HG02571 (cell line): Measurements from ENCODE around the gene RNU5D-1.
"Not testable (repeated sequence)": the region's sequence is repeated elsewhere in the genome, so short reads cannot be mapped to it uniquely, and the experiment has no call there.

Experiments
- ATAC-seq: cut with Tn5 transposase; IDR thresholded peaks from one replicate; pipeline ENCODE4 v1.9.1; 2021; ENCODE audit warnings: mild to moderate bottlenecking, moderate library complexity; ENCODE audit not compliant: unreplicated experiment

RNU5D-1 gene

GRCh38 chr1:44701141-44701573 lies 29.8 kb downstream of the RNU5D-1 start:
- ATAC-seq: no peak

GRCh38 chr1:44700573-44700972 lies 30.4 kb downstream of the RNU5D-1 start:
- no peak for ATAC-seq

- ATAC-seq: not testable (repeated sequence)
Observed at GRCh38 chr1:44699375-44699774, 31.6 kb downstream of the RNU5D-1 start.

GRCh38 chr1:44698138-44698537 lies 32.8 kb downstream of the RNU5D-1 start:
- no peak for ATAC-seq

- ATAC-seq: no peak
Observed at GRCh38 chr1:44696789-44697345, 34.1 kb downstream of the RNU5D-1 start.

GRCh38 chr1:44696101-44696500 lies 34.9 kb downstream of the RNU5D-1 start:
- ATAC-seq: no peak

GRCh38 chr1:44695671-44696070 lies 35.3 kb downstream of the RNU5D-1 start:
- ATAC-seq: no peak

GRCh38 chr1:44694863-44695478 lies 36.0 kb downstream of the RNU5D-1 start:
- peak; percentile 71 for ATAC-seq

GRCh38 chr1:44693900-44694299 lies 37.1 kb downstream of the RNU5D-1 start:
- ATAC-seq: no peak

GRCh38 chr1:44693159-44693558 lies 37.8 kb downstream of the RNU5D-1 start:
- ATAC-seq: no peak

GRCh38 chr1:44689447-44689765 lies 41.6 kb downstream of the RNU5D-1 start:
- ATAC-seq: no peak

- ATAC-seq: no peak
Observed at GRCh38 chr1:44688760-44689446, 42.1 kb downstream of the RNU5D-1 start.

GRCh38 chr1:44685881-44686280 lies 45.1 kb downstream of the RNU5D-1 start:
- ATAC-seq: no peak

GRCh38 chr1:44685218-44685617 lies 45.8 kb downstream of the RNU5D-1 start:
- ATAC-seq: no peak

- ATAC-seq: no peak
Observed at GRCh38 chr1:44684525-44684924, 46.4 kb downstream of the RNU5D-1 start.

GRCh38 chr1:44682883-44683265 lies 48.1 kb downstream of the RNU5D-1 start:
- no peak for ATAC-seq

- no peak for ATAC-seq
Observed at GRCh38 chr1:44681905-44682882, 48.8 kb downstream of the RNU5D-1 start.
